VCaP (cell line): ENCODE results near the gene EPHA3.

ENCODE experiments used
- H3K27ac ChIP-seq: fragments of 450-650 bp; 2 replicates; pipeline ENCODE4 v1.5.1; 2017
- TF ChIP-seq, protein P1 (sequence below): fragments of 450-650 bp; conservative IDR thresholded peaks from 2 replicates; pipeline ENCODE4 v1.5.1; 2017; ENCODE audit warnings: mild to moderate bottlenecking, moderate library complexity

EPHA3 gene

DNA sequence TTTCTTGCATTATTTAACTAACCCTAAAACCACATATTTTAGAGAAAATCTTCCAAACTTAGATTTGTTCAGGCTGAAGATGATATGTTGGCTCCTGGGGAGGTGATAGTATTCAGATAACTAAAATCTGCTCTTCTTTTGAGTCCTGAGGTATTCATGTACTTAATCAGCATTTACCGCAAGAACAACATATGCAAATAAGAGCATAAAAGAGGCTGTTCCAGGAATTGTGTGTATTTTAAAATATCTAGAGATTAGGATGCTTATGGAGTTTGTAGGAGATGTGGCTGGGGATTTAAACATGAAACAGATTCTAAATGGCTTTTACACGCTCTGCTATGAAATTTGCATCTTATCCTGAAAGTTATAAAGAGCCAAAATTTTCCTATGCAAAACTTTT, 298.2 kb downstream of the EPHA3 start:
- TF ChIP-seq, protein P1, sequence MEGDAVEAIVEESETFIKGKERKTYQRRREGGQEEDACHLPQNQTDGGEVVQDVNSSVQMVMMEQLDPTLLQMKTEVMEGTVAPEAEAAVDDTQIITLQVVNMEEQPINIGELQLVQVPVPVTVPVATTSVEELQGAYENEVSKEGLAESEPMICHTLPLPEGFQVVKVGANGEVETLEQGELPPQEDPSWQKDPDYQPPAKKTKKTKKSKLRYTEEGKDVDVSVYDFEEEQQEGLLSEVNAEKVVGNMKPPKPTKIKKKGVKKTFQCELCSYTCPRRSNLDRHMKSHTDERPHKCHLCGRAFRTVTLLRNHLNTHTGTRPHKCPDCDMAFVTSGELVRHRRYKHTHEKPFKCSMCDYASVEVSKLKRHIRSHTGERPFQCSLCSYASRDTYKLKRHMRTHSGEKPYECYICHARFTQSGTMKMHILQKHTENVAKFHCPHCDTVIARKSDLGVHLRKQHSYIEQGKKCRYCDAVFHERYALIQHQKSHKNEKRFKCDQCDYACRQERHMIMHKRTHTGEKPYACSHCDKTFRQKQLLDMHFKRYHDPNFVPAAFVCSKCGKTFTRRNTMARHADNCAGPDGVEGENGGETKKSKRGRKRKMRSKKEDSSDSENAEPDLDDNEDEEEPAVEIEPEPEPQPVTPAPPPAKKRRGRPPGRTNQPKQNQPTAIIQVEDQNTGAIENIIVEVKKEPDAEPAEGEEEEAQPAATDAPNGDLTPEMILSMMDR = no peak
- H3K27ac ChIP-seq = no peak overlapping the region

DNA sequence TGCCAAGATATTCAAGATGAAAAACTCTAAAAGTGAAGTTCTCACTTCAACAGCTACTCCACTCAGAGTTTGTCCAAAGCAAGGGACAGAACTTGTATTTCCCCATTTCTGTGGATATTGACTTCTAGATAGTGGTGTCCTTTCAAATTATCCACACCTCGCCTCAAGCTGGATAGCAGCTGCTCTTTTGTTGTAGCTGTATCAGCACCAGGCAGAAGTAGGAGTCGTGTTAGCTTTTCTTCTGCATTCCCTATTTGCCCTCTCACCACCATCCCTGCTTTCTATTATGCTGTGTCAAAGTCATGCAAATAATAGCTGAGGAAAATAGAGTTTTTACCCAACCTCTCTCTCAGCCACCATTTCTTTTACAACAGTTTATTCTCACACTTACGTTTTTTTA, 303.8 kb downstream of the EPHA3 start:
- TF ChIP-seq, protein P1 = no peak
- no peak overlapping the region for H3K27ac ChIP-seq

DNA sequence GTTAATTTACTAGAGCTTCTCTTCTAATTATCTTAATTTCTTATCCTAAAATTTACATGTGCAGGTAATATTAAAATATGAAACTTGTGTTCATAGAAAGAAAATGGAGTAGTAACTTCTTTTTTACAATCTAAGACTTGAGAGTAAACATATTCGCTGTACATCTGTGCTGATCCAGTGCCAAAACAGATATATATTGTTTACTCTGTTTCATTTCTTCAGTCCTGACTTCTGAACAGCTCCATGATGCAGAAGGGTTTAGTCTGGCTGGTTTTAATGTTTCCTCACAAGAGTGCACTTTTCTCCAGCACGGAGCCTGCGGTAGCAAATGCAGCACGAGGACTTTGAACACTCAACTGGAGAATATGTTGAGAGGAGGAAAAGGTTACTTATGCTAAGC, 306.8 kb downstream of the EPHA3 start:
- TF ChIP-seq, protein P1 = no peak
- no peak overlapping the region for H3K27ac ChIP-seq

DNA sequence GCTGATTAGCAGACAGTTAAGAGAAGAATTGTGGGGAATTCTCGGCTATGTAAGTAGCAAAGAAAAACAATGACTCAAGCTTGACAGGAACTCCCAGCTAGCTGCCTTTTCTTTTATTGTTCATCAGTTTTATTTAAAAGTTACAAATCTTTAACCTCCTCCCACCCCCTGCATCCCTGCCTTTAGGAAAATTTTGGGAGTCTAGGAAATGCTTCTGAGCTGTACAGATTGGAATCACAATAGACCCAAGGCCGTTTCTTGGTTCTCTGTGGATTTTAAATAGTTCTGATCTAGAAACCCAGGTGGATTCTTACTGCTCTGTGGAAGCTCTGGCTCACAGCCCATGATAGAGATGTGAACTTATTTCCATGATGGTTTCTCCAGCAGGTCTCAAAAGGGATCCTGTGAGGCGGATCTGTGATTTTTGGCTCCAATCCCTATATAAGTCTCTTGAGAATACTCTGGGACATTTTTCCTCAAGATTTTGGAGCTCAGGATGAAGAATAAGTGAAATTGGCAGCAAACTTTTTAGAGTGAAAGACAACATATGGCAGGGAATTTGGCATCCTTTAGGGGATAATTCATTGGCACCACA, 312.3 kb downstream of the EPHA3 start:
- H3K27ac ChIP-seq = no peak overlapping the region

DNA sequence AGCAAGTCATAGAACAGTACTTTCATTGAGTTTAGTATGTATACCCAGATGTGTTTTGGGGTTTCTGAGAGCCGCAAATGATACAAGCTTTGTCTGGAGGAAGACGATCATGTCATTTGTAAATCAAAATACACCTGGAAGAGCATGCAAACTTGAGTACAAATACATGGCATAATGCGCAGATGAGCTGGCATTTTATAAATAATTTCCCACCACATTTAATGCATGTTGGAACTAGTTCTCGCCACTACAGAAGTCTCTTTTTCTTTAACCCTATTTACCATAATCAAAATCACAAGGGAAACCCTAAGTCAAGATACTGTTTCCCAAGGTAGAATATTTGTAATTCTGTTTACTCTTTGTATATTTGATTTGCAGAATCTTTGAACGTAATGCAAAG, 318.6 kb downstream of the EPHA3 start:
- H3K27ac ChIP-seq = no peak overlapping the region
- TF ChIP-seq, protein P1 = no peak

More for the DNA sequence above, 312.3 kb downstream of the EPHA3 start:
- TF ChIP-seq, protein P1 = no peak

DNA sequence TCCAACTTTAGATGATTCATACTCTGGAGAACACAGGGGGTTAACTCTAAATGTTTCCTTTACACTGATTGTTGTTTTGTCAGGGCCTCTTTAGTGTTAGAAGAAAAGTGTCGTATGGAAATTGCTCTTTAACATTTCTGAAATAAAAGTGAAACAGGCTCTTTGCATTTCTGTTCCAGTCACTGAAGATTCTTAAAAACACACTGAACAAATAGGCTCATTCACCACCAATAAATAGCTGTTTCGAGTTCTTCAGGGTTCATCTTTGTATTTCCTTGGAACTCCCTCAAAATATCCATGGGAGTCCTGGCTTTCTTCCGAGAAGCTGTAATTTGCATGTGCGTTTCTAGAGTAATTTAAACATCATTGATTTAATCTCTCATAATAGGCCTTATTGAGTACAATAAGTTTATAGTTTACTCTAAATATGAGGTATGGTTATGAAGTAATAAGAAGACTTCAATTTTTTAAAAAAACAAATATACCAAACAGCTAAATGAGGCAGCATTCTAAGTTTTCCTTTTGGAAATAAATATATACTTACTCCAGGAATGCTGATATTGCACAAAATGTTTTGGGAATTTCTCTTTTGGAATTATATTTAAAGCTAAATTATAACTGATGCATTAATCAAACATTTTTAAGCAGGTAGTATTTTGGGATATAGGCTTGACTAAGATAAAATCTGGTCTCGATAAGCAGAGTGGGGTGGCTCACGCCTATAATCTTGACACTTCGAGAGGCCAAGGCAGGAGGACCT, 327.4 kb downstream of the EPHA3 start:
- H3K27ac ChIP-seq = no peak overlapping the region
- TF ChIP-seq, protein P1 = no peak

DNA sequence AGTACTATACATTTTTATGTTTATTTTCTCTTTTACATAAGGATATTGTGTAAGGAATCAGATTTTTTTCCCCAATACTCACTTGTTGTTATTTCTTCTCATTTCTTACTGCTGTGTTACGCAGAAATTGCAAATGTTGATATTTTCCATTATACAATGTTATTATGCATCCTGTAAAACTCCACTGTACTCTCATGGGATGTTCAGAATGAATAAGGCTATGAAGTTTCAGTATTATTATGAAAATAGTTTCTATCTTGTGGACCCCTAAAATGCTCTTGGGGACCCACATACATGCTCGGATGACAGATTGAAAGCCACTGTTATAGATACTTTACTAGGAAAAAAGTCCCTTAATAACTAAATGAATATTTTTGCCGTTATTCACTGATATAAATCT, 329.4 kb downstream of the EPHA3 start:
- TF ChIP-seq, protein P1 = no peak
- H3K27ac ChIP-seq = no peak overlapping the region
